ENCODE measurements around the gene MAGI2.
"Not testable (repeated sequence)": the region's sequence is repeated elsewhere in the genome, so short reads cannot be mapped to it uniquely, and the experiment has no call there.

Gene MAGI2

GRCh38 chr7:78024591-78024990, 1428.9 kb downstream of the MAGI2 start:
- DNase-seq (ENCODE audit: low read depth), result no peak

- no peak for DNase-seq (ENCODE audit: low read depth)
Observed at GRCh38 chr7:78023191-78023590, 1430.3 kb downstream of the MAGI2 start.

- no peak for DNase-seq (ENCODE audit: low read depth)
Observed at GRCh38 chr7:78022165-78022564, 1431.3 kb downstream of the MAGI2 start.

- no peak for DNase-seq (ENCODE audit: low read depth)
Observed at GRCh38 chr7:78020874-78021249, 1432.6 kb downstream of the MAGI2 start.

- DNase-seq (ENCODE audit: low read depth), result no peak
Observed at GRCh38 chr7:78020136-78020873, 1433.2 kb downstream of the MAGI2 start.

- no peak for DNase-seq (ENCODE audit: low read depth)
Observed at GRCh38 chr7:78019447-78020135, 1433.9 kb downstream of the MAGI2 start.

GRCh38 chr7:78018641-78019446, 1434.6 kb downstream of the MAGI2 start:
- no peak for DNase-seq (ENCODE audit: low read depth)

- DNase-seq (ENCODE audit: low read depth), result no peak
Observed at GRCh38 chr7:78017591-78018100, 1435.8 kb downstream of the MAGI2 start.

- no peak for DNase-seq (ENCODE audit: low read depth)
Observed at GRCh38 chr7:78015574-78016260, 1437.8 kb downstream of the MAGI2 start.

- no peak for DNase-seq (ENCODE audit: low read depth)
Observed at GRCh38 chr7:78014401-78014800, 1439.1 kb downstream of the MAGI2 start.

GRCh38 chr7:78013386-78013785, 1440.1 kb downstream of the MAGI2 start:
- DNase-seq (ENCODE audit: low read depth), result no peak

- DNase-seq (ENCODE audit: low read depth), result no peak
Observed at GRCh38 chr7:78011642-78012041, 1441.8 kb downstream of the MAGI2 start.

- no peak for DNase-seq (ENCODE audit: low read depth)
Observed at GRCh38 chr7:78007231-78007630, 1446.2 kb downstream of the MAGI2 start.

GRCh38 chr7:78006063-78006755, 1447.3 kb downstream of the MAGI2 start:
- no peak for DNase-seq (ENCODE audit: low read depth)

- no peak for DNase-seq (ENCODE audit: low read depth)
Observed at GRCh38 chr7:78002715-78003114, 1450.8 kb downstream of the MAGI2 start.

GRCh38 chr7:78002021-78002420, 1451.4 kb downstream of the MAGI2 start:
- DNase-seq (ENCODE audit: low read depth), result no peak

- DNase-seq (ENCODE audit: low read depth), result not testable (repeated sequence)
Observed at GRCh38 chr7:77999168-77999567, 1454.3 kb downstream of the MAGI2 start.

GRCh38 chr7:77995717-77996116, 1457.8 kb downstream of the MAGI2 start:
- DNase-seq (ENCODE audit: low read depth), result no peak

- no peak for DNase-seq (ENCODE audit: low read depth)
Observed at GRCh38 chr7:77993838-77994237, 1459.6 kb downstream of the MAGI2 start.

GRCh38 chr7:77991656-77992055, 1461.8 kb downstream of the MAGI2 start:
- DNase-seq (ENCODE audit: low read depth), result no peak

- no peak for DNase-seq (ENCODE audit: low read depth)
Observed at GRCh38 chr7:77989981-77990566, 1463.4 kb downstream of the MAGI2 start.

Measured in stimulated activated CD8-positive, alpha-beta memory T cell treated with anti-CD3 and anti-CD28 coated beads, Interleukin-15, amount 100 ng/mL, for 1 hour (primary cell).